GM12878 (cell line): ENCODE results near the gene RALGDS. TPM values are rescaled to one million over a fixed set of nuclear protein-coding genes. Genes with fewer than 3 reads are reported as not detected.
A peak's percentile ranks its signal among the peaks of the same experiment; 100 is the strongest.

Source experiments
- BACH1 ChIP-seq: fragments of 450-650 bp; IDR thresholded peaks from 2 replicates; pipeline ENCODE4 v1.6.1; 2017; ENCODE audit warnings: mild to moderate bottlenecking, borderline replicate concordance
- BCL11A ChIP-seq: IDR thresholded peaks from 2 replicates; pipeline ENCODE4 v1.6.1; 2011; ENCODE audit warnings: low read depth, low read length
- CBFB ChIP-seq: IDR thresholded peaks from 2 replicates; pipeline ENCODE4 v1.6.1; 2016; ENCODE audit warnings: antibody characterized with exemption, low read depth
- CBX3 ChIP-seq: fragments of 200-600 bp; sonication (generic); IDR thresholded peaks from 2 replicates; pipeline ENCODE4 v1.6.1; 2016; ENCODE audit warnings: low read depth, borderline replicate concordance
- CBX5 ChIP-seq: sonication (generic); IDR thresholded peaks from 2 replicates; pipeline ENCODE4 v1.6.1; 2016; ENCODE audit warnings: low read depth, moderate library complexity, mild to moderate bottlenecking, inconsistent platforms
- CTCF ChIP-seq, 3 experiments: IDR thresholded peaks in 2 of 3; conservative IDR thresholded peaks in 1 of 3; 2 replicates each; pipeline ENCODE4 v1.5.1; 2011; ENCODE audit warnings: low read depth in 3 of 3, low read length in 3 of 3, mild to moderate bottlenecking in 3 of 3, control low read depth in 2 of 3, moderate library complexity in 2 of 3, inconsistent platforms in 1 of 3, mixed read lengths in 1 of 3; ENCODE audit not compliant: control insufficient read depth in 2 of 3, insufficient read depth in 1 of 3; ENCODE audit errors: extremely low read depth in 1 of 3
- DPF2 ChIP-seq: fragments of 450-650 bp; IDR thresholded peaks from 2 replicates; pipeline ENCODE4 v1.6.1; 2017; ENCODE audit warnings: mild to moderate bottlenecking
- EED ChIP-seq: sonication (generic); IDR thresholded peaks from 2 replicates; pipeline ENCODE4 v1.6.1; 2016; ENCODE audit warnings: antibody characterized with exemption, low read depth
- KDM1A ChIP-seq: fragments of 200-600 bp; sonication (generic); IDR thresholded peaks from 2 replicates; pipeline ENCODE4 v1.6.1; 2016; ENCODE audit warnings: borderline replicate concordance
- NFYA ChIP-seq: IDR thresholded peaks from 2 replicates; pipeline ENCODE4 v1.6.1; 2011; ENCODE audit warnings: low read depth, mild to moderate bottlenecking, low read length, improper control_type of control experiment, borderline replicate concordance
- PKNOX1 ChIP-seq: fragments of 450-650 bp; IDR thresholded peaks from 2 replicates; pipeline ENCODE4 v1.6.1; 2016; ENCODE audit warnings: mild to moderate bottlenecking
- POLR2A ChIP-seq: IDR thresholded peaks from 2 replicates; pipeline ENCODE4 v1.6.1; 2011; ENCODE audit warnings: low read depth, mild to moderate bottlenecking, low read length
- POLR2AphosphoS5 ChIP-seq: IDR thresholded peaks from 2 replicates; pipeline ENCODE4 v1.6.1; 2011; ENCODE audit warnings: mild to moderate bottlenecking, low read length, inconsistent platforms
- RBBP5 ChIP-seq: fragments of 200-600 bp; sonication (generic); conservative IDR thresholded peaks from 2 replicates; pipeline ENCODE4 v1.6.1; 2016
- SIN3A ChIP-seq: IDR thresholded peaks from 2 replicates; pipeline ENCODE4 v1.6.1; 2012; ENCODE audit warnings: low read depth, low read length, improper control_type of control experiment
- SKIL ChIP-seq: fragments of 450-650 bp; IDR thresholded peaks from 2 replicates; pipeline ENCODE4 v1.6.1; 2017; ENCODE audit warnings: mild to moderate bottlenecking, low read depth, inconsistent platforms; ENCODE audit not compliant: poor library complexity, severe bottlenecking
- STAT3 ChIP-seq: IDR thresholded peaks from 2 replicates; pipeline ENCODE4 v1.6.1; 2011; ENCODE audit warnings: low read depth, low read length, improper control_type of control experiment
- SUPT20H ChIP-seq: IDR thresholded peaks from 2 replicates; pipeline ENCODE4 v1.6.1; 2011; ENCODE audit warnings: low read depth, mild to moderate bottlenecking, low read length, moderate library complexity, borderline replicate concordance; ENCODE audit not compliant: control insufficient read depth
- TBL1XR1 ChIP-seq: IDR thresholded peaks from 2 replicates; pipeline ENCODE4 v1.6.1; 2012; ENCODE audit warnings: low read depth, low read length, improper control_type of control experiment
- ZNF384 ChIP-seq: IDR thresholded peaks from 2 replicates; pipeline ENCODE4 v1.6.1; 2012; ENCODE audit warnings: low read depth, mild to moderate bottlenecking, low read length, improper control_type of control experiment, borderline replicate concordance
- polyA plus RNA-seq, 11 experiments: library from polyadenylated mRNA; depleted of rRNA in 4 of 11; unstranded in 6 of 11; stranded (reverse) in 5 of 11; fragments of >200 nt; fragmentation: Nextera tagmentation in 4 of 11; fragmentation: Illumina TruSeq in 1 of 11; extraction: Ambion mirVana in 4 of 11; extraction: Trizol in 1 of 11; gene quantifications; 1 replicate in 1 of 11; 2 replicates in 10 of 11; pipeline versions ENCODE4 v1.2.1 to v1.2.3, GENCODE V29; 2011 to 2016; ENCODE audit warnings: inconsistent platforms in 2 of 11, missing spikeins in 2 of 11, low read depth in 1 of 11
- total RNA-seq, 4 experiments: library from RNA; depleted of rRNA in 3 of 4; stranded (reverse); fragments of >200 nt in 3 of 4; fragmentation: Illumina TruSeq in 1 of 4; extraction: Trizol in 1 of 4; gene quantifications; 2 replicates each; pipeline versions ENCODE4 v1.2.1 to v1.2.3, GENCODE V29; 2013 to 2021
- TF ChIP-seq, protein P1 (sequence below): IDR thresholded peaks from 2 replicates; pipeline ENCODE4 v1.6.1; 2012; ENCODE audit warnings: improper control_type of control experiment, low read depth, low read length; ENCODE audit not compliant: insufficient replicate concordance

Gene RALGDS
- total and polyA plus RNA-seq, 10 of the 15 experiments (the other 5 are each of a cell fraction or from before 2014, with no cell fraction given), result 1.3 to 48.6 (median 21.2) TPM

DNA sequence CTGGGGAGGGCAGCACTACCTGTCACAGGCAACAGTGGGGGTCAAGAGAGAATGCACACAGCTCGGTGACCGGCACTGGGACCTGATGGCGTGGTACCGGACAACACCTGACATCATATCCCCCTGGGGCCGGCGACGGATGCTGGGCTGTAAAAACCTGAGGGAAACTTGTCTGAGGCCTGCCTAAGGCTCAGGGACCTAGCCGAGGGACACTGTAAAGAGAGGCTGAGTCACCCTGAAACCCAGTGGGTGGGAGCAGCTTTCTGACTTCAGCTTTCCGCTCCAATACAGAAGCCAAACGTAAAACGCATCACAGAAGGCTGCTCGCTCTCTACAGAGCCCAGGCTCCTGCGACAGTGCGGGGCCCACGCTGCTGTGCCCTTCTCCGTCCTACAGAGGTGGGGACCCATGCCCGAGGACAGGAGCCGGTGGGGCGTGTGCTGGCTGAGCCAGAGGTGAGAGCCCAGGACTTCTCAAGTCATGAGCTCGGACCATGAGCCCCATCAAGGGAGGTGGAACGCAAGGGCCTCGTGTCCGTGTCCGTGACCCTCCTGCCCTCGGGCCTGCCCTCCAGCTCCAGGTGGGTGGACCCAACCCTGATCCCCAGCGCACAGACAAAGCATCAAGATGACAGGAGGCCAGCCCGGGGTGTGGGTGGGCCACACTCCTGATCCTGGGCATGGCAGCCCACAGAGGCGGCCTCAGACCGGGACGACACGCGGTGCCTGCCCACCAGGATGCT, 5.3 kb downstream of the RALGDS start (continued):
- TF ChIP-seq POLR2AphosphoS5 (peak; percentile 49; the same call in 1 of the 2 replicates), PKNOX1 (no peak), EED (0 out of 2 replicates have a peak, but pooled peaks have one; percentile 13), CBX3 (no peak), KDM1A (no peak), ZNF384 (no peak), CBFB (no peak), DPF2 (0 out of 2 replicates have a peak, but pooled peaks have one; percentile 44), SKIL (peak; percentile 46), CBX5 (no peak), STAT3 (no peak), RBBP5 (no peak), NFYA (no peak), BCL11A (peak; percentile 17; the same call in 1 of the 2 replicates), BACH1 (peak; percentile 82), POLR2A (no peak), CTCF (IDR thresholded peaks at IDR 0.05 in 2 of 3, conservative IDR thresholded peaks at IDR 0.05 in 1 of 3; ENCODE audit: control insufficient read depth in 2 of 3, extremely low read depth in 1 of 3, insufficient read depth in 1 of 3, low read depth in 3 of 3, low read length in 3 of 3) (no peak), SUPT20H (no peak), SIN3A (peak; percentile 31; the same call in 1 of the 2 replicates), TBL1XR1 (no peak)
- TF ChIP-seq, protein P1, sequence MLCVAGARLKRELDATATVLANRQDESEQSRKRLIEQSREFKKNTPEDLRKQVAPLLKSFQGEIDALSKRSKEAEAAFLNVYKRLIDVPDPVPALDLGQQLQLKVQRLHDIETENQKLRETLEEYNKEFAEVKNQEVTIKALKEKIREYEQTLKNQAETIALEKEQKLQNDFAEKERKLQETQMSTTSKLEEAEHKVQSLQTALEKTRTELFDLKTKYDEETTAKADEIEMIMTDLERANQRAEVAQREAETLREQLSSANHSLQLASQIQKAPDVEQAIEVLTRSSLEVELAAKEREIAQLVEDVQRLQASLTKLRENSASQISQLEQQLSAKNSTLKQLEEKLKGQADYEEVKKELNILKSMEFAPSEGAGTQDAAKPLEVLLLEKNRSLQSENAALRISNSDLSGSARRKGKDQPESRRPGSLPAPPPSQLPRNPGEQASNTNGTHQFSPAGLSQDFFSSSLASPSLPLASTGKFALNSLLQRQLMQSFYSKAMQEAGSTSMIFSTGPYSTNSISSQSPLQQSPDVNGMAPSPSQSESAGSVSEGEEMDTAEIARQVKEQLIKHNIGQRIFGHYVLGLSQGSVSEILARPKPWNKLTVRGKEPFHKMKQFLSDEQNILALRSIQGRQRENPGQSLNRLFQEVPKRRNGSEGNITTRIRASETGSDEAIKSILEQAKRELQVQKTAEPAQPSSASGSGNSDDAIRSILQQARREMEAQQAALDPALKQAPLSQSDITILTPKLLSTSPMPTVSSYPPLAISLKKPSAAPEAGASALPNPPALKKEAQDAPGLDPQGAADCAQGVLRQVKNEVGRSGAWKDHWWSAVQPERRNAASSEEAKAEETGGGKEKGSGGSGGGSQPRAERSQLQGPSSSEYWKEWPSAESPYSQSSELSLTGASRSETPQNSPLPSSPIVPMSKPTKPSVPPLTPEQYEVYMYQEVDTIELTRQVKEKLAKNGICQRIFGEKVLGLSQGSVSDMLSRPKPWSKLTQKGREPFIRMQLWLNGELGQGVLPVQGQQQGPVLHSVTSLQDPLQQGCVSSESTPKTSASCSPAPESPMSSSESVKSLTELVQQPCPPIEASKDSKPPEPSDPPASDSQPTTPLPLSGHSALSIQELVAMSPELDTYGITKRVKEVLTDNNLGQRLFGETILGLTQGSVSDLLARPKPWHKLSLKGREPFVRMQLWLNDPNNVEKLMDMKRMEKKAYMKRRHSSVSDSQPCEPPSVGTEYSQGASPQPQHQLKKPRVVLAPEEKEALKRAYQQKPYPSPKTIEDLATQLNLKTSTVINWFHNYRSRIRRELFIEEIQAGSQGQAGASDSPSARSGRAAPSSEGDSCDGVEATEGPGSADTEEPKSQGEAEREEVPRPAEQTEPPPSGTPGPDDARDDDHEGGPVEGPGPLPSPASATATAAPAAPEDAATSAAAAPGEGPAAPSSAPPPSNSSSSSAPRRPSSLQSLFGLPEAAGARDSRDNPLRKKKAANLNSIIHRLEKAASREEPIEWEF, result no peak
